GM19240 (cell line): ENCODE measurements around the gene SEC61A2.

Experiments
- DNase-seq: peaks from one replicate; pipeline ENCODE4 v3.0.0; 2011; ENCODE audit warnings: low spot score; ENCODE audit not compliant: insufficient read length

The SEC61A2 gene

DNA sequence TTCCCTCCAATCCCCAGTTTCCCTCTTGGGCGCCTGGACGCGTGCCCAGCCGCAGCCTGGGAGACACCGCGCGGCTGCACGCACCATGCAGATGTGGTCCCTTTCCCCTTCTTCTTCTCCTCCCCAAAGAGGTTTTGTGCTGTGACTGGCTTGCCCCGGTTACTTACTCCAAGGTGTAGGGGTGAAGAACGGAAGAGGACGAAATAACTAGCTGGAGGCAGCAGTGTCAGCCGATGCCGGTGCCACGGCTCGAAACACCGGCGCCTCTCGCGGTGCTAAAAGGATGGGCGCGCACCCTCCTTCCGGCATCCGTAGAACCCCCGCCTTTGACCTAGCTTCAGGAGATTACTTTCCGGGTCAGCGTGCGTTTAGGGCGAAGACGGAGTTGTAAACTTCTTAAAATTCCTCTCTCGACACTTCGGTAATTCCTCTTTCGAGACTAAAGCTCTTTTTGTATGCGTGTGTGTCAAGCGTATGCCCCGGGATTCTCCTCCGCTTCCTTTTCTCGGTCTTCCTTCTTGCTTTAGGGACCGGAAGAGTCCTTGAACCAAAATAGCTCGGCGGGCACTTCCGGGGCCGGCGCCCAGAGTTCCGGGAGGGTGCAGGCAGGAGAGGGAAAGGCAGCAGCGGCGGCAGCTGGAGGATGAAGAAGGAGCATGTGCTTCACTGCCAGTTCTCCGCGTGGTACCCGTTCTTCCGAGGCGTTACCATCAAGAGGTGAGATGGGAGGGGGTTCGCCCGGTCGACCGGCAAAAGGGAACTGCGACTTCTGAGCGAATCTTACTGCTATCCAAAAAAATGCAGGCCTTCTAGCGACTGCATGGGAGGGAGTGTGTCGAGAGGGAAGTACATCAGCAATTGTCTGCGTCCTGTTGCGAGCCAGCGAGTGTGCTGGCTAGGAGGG lies 66.4 kb downstream of the SEC61A2 start, which contains the start of the genes CDC123 and NUDT5:
TSS of gene CDC123 (plus strand) at position 586 of the 904 bp plus-strand sequence. CDS start at position 644, 58 bp downstream.
TSS of gene NUDT5 (minus strand) at position 289 of the 904 bp plus-strand sequence. CDS start 9,600 bp downstream, outside the sequence.
- DNase-seq, result peak; percentile 68

GRCh38 chr10:12196531-12197211 lies 67.2 kb downstream of the SEC61A2 start:
- DNase-seq, result no peak

DNA sequence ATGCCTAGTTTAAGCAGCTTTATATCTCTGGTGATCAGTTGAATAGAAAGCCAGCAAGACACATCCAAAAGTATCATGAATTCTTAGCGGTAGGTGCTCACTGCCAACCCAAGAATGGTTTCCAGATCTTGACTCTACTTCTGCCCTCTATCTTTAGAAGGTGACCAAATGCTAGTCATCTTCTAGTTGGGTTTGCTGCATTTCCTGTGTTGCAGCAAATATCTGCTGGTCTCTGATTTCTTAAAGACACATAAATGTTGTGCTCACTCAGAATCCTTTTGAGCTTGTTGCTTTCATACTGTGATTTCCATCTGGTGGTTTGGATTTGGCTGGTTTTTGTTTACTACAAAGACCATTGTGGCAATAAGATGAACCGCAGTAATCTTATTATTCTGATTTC lies 68.7 kb downstream of the SEC61A2 start:
- DNase-seq, result no peak

GRCh38 chr10:12200850-12201249 lies 71.4 kb downstream of the SEC61A2 start:
- no peak for DNase-seq

GRCh38 chr10:12201543-12201942 lies 72.1 kb downstream of the SEC61A2 start:
- DNase-seq, result no peak

GRCh38 chr10:12202226-12202625 lies 72.7 kb downstream of the SEC61A2 start:
- DNase-seq, result no peak

GRCh38 chr10:12205082-12205481 lies 75.6 kb downstream of the SEC61A2 start:
- DNase-seq, result no peak

DNA sequence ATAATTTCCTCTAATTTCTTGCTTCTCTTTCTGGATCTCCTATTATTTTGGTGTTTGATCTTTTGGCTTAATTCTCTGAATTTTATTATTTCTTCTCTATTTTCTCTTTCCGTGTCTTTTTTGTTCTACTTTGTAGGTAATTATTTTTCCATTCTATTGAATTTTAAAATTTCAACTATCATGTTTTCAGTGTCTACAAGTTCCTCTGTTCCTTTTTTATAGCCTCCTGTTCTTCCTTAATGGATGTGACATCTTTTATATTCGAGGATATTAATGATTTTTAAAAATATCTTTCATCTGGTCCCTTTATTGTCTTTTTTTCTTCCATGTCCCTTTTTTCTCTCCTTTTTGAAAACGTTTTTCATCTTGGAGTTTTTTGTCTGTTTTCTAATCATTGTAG lies 77.6 kb downstream of the SEC61A2 start:
- DNase-seq, result no peak

- DNase-seq, result no peak
Measured at GRCh38 chr10:12208460-12208859, 79.0 kb downstream of the SEC61A2 start.

DNA sequence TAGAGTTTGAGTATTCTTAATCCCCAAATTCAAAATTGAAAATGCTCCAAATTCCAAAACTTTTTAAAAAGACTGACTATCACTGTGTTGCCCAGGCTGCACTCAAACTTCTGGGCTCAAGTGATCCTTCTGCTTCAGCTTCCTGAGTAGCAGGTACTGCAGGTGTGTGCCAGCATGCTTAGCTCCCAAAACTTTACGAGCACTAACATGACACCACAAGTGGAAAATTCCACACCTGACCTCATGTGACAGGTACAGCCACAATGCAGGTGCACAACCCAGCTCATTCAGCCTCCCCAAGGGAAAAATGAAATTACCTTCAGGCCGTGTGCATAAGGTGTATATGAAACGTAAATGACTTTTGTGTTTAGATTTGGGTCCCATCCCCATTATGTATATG lies 83.0 kb downstream of the SEC61A2 start:
- DNase-seq, result no peak

- DNase-seq, result no peak
Measured at GRCh38 chr10:12213621-12214020, 84.1 kb downstream of the SEC61A2 start.

- no peak for DNase-seq
Measured at GRCh38 chr10:12214093-12214492, 84.6 kb downstream of the SEC61A2 start.

DNA sequence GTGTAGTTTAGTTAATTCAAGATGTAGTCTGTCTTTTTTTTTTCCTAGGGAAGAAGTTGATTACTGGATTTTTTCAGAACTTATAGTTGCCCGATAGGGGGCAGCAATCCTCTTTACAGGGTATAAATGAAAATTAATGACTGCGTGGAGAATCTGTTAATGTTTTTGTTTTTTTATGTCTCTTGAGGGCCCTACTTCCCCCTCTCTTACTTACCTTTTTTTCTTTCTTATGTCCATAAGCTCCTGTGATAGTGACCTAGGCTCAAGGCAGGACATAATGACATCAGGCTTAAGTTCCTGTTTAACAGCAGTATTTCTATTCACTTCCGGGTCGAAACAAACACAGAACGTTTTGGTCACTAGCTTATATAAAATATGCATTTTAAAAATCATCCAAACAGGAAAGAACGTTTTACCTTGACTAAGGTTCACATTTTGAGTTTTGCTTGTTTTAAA lies 85.3 kb downstream of the SEC61A2 start:
- no peak for DNase-seq
